ENCODE measurements around the gene DMD.

Gene DMD

GRCh38 chrX:32871636-32872035 lies 339.7 kb downstream of the DMD start:
- DNase-seq (ENCODE audit: low spot score in 2 of 2) (no peak), ATAC-seq (replicated peaks; ENCODE audit: extremely low read depth, poor library complexity, severe bottlenecking) (no peak)
- peaks cover 2% of the 10 kb centered on the region for H3K36me3 Mint-ChIP-seq (ENCODE audit: insufficient read depth)
- no peaks in the 10 kb centered on the region for H3K27me3 Mint-ChIP-seq
- no peaks in the 10 kb centered on the region for H3K4me1 Mint-ChIP-seq
- H3K4me3 Mint-ChIP-seq: no peak overlapping the region
- no peak overlapping the region for H3K27ac Mint-ChIP-seq (ENCODE audit: low read depth)
- peaks cover 5% of the 10 kb centered on the region for H3K9me3 Mint-ChIP-seq

- peaks cover 2% of the 10 kb centered on the region for H3K36me3 Mint-ChIP-seq (ENCODE audit: insufficient read depth)
- H3K4me3 Mint-ChIP-seq: no peak overlapping the region
- H3K27me3 Mint-ChIP-seq: no peaks in the 10 kb centered on the region
- no peak for ATAC-seq (replicated peaks; ENCODE audit: extremely low read depth, poor library complexity, severe bottlenecking)
- DNase-seq (ENCODE audit: low spot score in 2 of 2): no peak
- H3K27ac Mint-ChIP-seq (ENCODE audit: low read depth): no peak overlapping the region
- no peaks in the 10 kb centered on the region for H3K4me1 Mint-ChIP-seq
- H3K9me3 Mint-ChIP-seq: peaks cover 7% of the 10 kb centered on the region
Observed at GRCh38 chrX:32868524-32868895, 342.8 kb downstream of the DMD start.

GRCh38 chrX:32867781-32868523 lies 343.4 kb downstream of the DMD start:
- Mint-ChIP-seq H3K9me3 (peaks cover 7% of the 10 kb centered on the region), H3K4me3 (no peak overlapping the region), H3K27me3 (no peaks in the 10 kb centered on the region), H3K36me3 (ENCODE audit: insufficient read depth) (peaks cover 2% of the 10 kb centered on the region), H3K27ac (ENCODE audit: low read depth) (no peak overlapping the region), H3K4me1 (no peaks in the 10 kb centered on the region)
- DNase-seq (ENCODE audit: low spot score in 2 of 2): no peak
- no peak for ATAC-seq (replicated peaks; ENCODE audit: extremely low read depth, poor library complexity, severe bottlenecking)

GRCh38 chrX:32852203-32852602 lies 359.1 kb downstream of the DMD start:
- Mint-ChIP-seq H3K9me3 (peaks cover under 1% of the 10 kb centered on the region), H3K4me3 (no peak overlapping the region), H3K27me3 (no peaks in the 10 kb centered on the region), H3K27ac (ENCODE audit: low read depth) (no peak overlapping the region), H3K4me1 (no peaks in the 10 kb centered on the region), H3K36me3 (ENCODE audit: insufficient read depth) (no peaks in the 10 kb centered on the region)
- ATAC-seq (replicated peaks; ENCODE audit: extremely low read depth, poor library complexity, severe bottlenecking): no peak
- DNase-seq (ENCODE audit: low spot score in 2 of 2): no peak

DNA sequence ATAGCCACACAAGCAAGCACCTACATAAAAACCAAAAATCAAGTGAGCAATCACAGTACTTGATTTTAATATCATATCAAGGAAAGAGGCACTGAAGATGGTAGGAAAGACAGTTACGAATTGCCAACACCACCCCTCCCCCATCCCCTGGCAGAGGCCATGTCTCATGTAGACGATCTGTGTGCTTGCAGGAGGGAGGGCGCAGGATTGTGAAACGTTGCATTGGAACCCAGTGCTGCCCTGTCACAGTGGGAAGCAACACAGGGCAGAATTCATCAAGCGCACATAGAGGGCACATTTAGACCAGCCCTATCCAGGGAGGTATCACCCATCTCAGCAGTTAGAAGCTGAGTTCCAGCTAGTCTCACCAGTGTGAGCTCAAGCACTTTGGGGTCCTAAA lies 359.8 kb downstream of the DMD start:
- Mint-ChIP-seq H3K36me3 (ENCODE audit: insufficient read depth) (no peaks in the 10 kb centered on the region), H3K4me3 (no peak overlapping the region), H3K27me3 (no peaks in the 10 kb centered on the region)

GRCh38 chrX:32847921-32848320 lies 363.4 kb downstream of the DMD start:
- Mint-ChIP-seq H3K4me3 (no peak overlapping the region), H3K36me3 (ENCODE audit: insufficient read depth) (no peaks in the 10 kb centered on the region), H3K9me3 (peaks cover 5% of the 10 kb centered on the region), H3K27ac (ENCODE audit: low read depth) (no peak overlapping the region), H3K4me1 (no peaks in the 10 kb centered on the region), H3K27me3 (no peaks in the 10 kb centered on the region)
- no peak for ATAC-seq (replicated peaks; ENCODE audit: extremely low read depth, poor library complexity, severe bottlenecking)
- no peak for DNase-seq (ENCODE audit: low spot score in 2 of 2)

More for the DNA sequence above, 359.8 kb downstream of the DMD start:
- ATAC-seq (replicated peaks; ENCODE audit: extremely low read depth, poor library complexity, severe bottlenecking) (no peak), DNase-seq (ENCODE audit: low spot score in 2 of 2) (no peak)
- no peak overlapping the region for H3K27ac Mint-ChIP-seq (ENCODE audit: low read depth)
- no peaks in the 10 kb centered on the region for H3K4me1 Mint-ChIP-seq
- no peaks in the 10 kb centered on the region for H3K9me3 Mint-ChIP-seq

DNA sequence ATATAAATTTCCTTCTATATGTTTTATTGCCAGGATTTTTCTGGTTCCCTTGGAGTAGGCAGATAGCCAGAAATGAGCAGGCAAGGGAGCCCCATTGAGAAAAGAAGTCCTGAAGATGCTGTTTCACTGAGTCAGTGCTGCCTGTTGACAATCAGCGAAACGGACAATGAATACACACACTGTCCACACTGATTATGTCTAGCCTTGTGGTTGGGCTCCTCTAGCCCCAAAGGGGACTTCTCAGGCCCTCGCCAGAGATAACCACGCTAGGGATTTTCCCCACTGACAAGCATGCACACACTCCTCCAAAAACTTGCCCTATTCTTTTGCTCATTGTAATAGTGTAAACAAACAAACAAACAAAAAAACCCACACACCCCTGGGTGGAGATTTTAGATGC lies 369.3 kb downstream of the DMD start:
- H3K27ac Mint-ChIP-seq (ENCODE audit: low read depth): no peak overlapping the region
- no peaks in the 10 kb centered on the region for H3K27me3 Mint-ChIP-seq
- ATAC-seq (replicated peaks; ENCODE audit: extremely low read depth, poor library complexity, severe bottlenecking) (no peak), DNase-seq (ENCODE audit: low spot score in 2 of 2) (no peak)
- H3K4me3 Mint-ChIP-seq: no peak overlapping the region
- no peaks in the 10 kb centered on the region for H3K4me1 Mint-ChIP-seq
- H3K9me3 Mint-ChIP-seq: peaks cover 17% of the 10 kb centered on the region
- no peaks in the 10 kb centered on the region for H3K36me3 Mint-ChIP-seq (ENCODE audit: insufficient read depth)

DNA sequence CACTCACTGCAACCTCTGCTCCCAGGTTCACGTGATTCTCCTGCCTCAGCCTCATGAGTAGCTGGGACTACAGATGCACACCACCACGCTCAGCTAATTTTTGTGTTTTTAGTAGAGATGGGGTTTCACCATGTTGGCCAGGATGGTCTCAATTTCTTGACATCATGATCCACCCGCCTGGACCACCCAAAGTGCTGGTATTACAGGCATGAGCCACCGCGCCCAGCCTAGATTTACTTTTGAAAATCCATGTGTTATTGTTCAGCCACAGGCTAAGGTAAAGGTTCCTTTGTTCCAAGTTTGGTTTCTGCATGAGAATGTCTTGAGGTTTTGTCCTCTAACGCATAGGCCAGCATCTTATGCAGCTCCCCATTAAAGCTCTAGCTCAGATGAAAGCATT lies 371.6 kb downstream of the DMD start:
- no peak overlapping the region for H3K4me3 Mint-ChIP-seq
- no peaks in the 10 kb centered on the region for H3K27me3 Mint-ChIP-seq
- no peak overlapping the region for H3K27ac Mint-ChIP-seq (ENCODE audit: low read depth)
- ATAC-seq (replicated peaks; ENCODE audit: extremely low read depth, poor library complexity, severe bottlenecking) (no peak), DNase-seq (ENCODE audit: low spot score in 2 of 2) (no peak)
- H3K9me3 Mint-ChIP-seq: peaks cover 17% of the 10 kb centered on the region
- H3K36me3 Mint-ChIP-seq (ENCODE audit: insufficient read depth): no peaks in the 10 kb centered on the region
- no peaks in the 10 kb centered on the region for H3K4me1 Mint-ChIP-seq

- Mint-ChIP-seq H3K4me1 (no peaks in the 10 kb centered on the region), H3K27me3 (no peaks in the 10 kb centered on the region), H3K9me3 (no peaks in the 10 kb centered on the region), H3K27ac (ENCODE audit: low read depth) (no peak overlapping the region), H3K4me3 (no peak overlapping the region), H3K36me3 (ENCODE audit: insufficient read depth) (no peaks in the 10 kb centered on the region)
- DNase-seq (ENCODE audit: low spot score in 2 of 2): no peak
- ATAC-seq (replicated peaks; ENCODE audit: extremely low read depth, poor library complexity, severe bottlenecking): no peak
Observed at GRCh38 chrX:32825009-32825408, 386.3 kb downstream of the DMD start.

DNA sequence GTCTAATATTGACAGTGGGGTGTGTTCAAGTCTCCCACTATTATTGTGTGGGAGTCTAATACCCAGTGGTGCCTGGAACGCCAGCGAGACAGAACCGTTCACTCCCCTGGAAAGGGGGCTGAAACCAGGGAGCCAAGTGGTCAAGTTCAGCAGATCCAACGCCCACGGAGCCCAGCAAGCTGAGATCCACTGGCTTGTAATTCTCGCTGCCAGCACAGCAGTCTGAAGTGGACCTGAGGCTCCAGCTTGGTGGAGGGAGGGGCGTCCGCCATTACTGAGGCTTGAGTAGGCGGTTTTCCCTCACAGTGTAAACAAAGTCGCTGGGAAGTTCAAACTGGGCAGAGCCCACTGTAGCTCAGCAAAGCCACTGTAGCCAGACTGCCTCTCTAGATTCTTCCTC lies 407.3 kb downstream of the DMD start:
- no peak for ATAC-seq (replicated peaks; ENCODE audit: extremely low read depth, poor library complexity, severe bottlenecking)
- Mint-ChIP-seq H3K36me3 (ENCODE audit: insufficient read depth) (no peaks in the 10 kb centered on the region), H3K27me3 (no peaks in the 10 kb centered on the region), H3K27ac (ENCODE audit: low read depth) (no peak overlapping the region), H3K4me1 (no peaks in the 10 kb centered on the region), H3K9me3 (peaks cover 5% of the 10 kb centered on the region), H3K4me3 (no peak overlapping the region)
- no peak for DNase-seq (ENCODE audit: low spot score in 2 of 2)

GRCh38 chrX:32798990-32799389 lies 412.4 kb downstream of the DMD start:
- no peaks in the 10 kb centered on the region for H3K4me1 Mint-ChIP-seq
- H3K27ac Mint-ChIP-seq (ENCODE audit: low read depth): no peak overlapping the region
- no peaks in the 10 kb centered on the region for H3K36me3 Mint-ChIP-seq (ENCODE audit: insufficient read depth)
- no peak for DNase-seq (ENCODE audit: low spot score in 2 of 2)
- no peak for ATAC-seq (replicated peaks; ENCODE audit: extremely low read depth, poor library complexity, severe bottlenecking)
- H3K9me3 Mint-ChIP-seq: no peaks in the 10 kb centered on the region
- no peak overlapping the region for H3K4me3 Mint-ChIP-seq
- H3K27me3 Mint-ChIP-seq: no peaks in the 10 kb centered on the region

DNA sequence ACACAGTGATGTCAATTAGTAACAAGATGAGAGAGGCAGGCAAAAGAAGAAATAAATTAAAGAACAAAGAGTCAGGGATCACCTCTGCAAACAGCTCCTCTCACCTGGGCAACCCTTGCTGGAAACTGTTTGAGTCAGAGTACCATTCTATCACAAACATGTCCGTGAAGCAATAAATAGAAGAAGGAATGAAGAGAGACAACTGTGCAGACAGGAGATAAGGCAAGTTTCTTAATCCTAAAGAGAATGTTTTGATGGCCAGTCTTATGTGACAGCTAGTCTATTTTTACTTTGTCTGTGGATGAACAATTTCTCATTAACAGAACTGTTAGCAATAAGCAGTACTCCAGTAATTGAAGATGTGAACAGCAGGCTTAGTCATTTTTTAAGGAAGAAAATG lies 422.4 kb downstream of the DMD start:
- no peaks in the 10 kb centered on the region for H3K36me3 Mint-ChIP-seq (ENCODE audit: insufficient read depth)
- no peaks in the 10 kb centered on the region for H3K9me3 Mint-ChIP-seq
- no peak overlapping the region for H3K4me3 Mint-ChIP-seq
- H3K4me1 Mint-ChIP-seq: no peaks in the 10 kb centered on the region
- ATAC-seq (replicated peaks; ENCODE audit: extremely low read depth, poor library complexity, severe bottlenecking): no peak
- no peak overlapping the region for H3K27ac Mint-ChIP-seq (ENCODE audit: low read depth)
- no peaks in the 10 kb centered on the region for H3K27me3 Mint-ChIP-seq
- no peak for DNase-seq (ENCODE audit: low spot score in 2 of 2)

DNA sequence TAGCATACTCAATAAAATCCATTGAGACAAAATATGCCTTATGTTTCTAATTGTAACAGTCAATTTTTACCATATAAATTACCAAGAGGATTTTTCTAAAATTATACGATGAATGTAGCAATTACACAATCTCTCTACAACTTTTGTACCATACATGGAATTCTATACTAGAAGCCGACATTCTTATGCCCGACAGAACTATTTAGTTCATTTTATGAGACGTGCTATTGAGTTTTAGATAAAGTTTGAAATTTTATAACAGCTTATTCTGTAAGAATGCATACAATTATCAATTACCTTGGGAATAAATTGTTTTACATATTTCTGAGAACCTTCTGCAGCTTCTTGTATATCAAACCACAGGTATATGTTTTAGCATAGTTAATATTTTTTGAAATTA lies 431.2 kb downstream of the DMD start:
- ATAC-seq (replicated peaks; ENCODE audit: extremely low read depth, poor library complexity, severe bottlenecking): no peak
- peaks cover 5% of the 10 kb centered on the region for H3K9me3 Mint-ChIP-seq
- no peaks in the 10 kb centered on the region for H3K27me3 Mint-ChIP-seq
- H3K27ac Mint-ChIP-seq (ENCODE audit: low read depth): no peak overlapping the region
- no peaks in the 10 kb centered on the region for H3K4me1 Mint-ChIP-seq
- peaks cover 2% of the 10 kb centered on the region for H3K36me3 Mint-ChIP-seq (ENCODE audit: insufficient read depth)
- DNase-seq (ENCODE audit: low spot score in 2 of 2): no peak
- no peak overlapping the region for H3K4me3 Mint-ChIP-seq

Data from central memory CD8-positive, alpha-beta T cell (primary cell).